CD8-positive, alpha-beta memory T cell (primary cell): Measurements from ENCODE around the gene PRKD1. TPM values are rescaled to one million over a fixed set of nuclear protein-coding genes. Genes with fewer than 3 reads are reported as not detected.

Experiments
- CTCF ChIA-PET: fragments of 350-600 bp; sonication (Branson Sonifier 250); formaldehyde crosslinking; loops from one replicate; lab custom pipeline; 2021; ENCODE audit warnings: antibody characterized with exemption; lab: Charles Lee
- POLR2A ChIA-PET: fragments of 350-600 bp; sonication (Branson Sonifier 250); formaldehyde crosslinking; loops from one replicate; lab custom pipeline; 2021; ENCODE audit warnings: antibody characterized with exemption; lab: Charles Lee
- DNase-seq, 5 donors: peaks; one replicate each; pipeline versions ENCODE4 v3.0.0 to v3.0.0-alpha.2; 2020 to 2022; ENCODE audit warnings: mixed read lengths in 1 of 5
- H3K27ac ChIP-seq: one replicate; pipeline ENCODE4 v1.7.0; 2013; ENCODE audit warnings: low read depth, mild to moderate bottlenecking, low read length, moderate library complexity
- H3K27me3 ChIP-seq: 2 replicates; pipeline ENCODE4 v1.7.0; 2013; ENCODE audit warnings: low read length, mild to moderate bottlenecking; ENCODE audit not compliant: insufficient read depth, poor library complexity, severe bottlenecking
- H3K36me3 ChIP-seq: 2 replicates; pipeline ENCODE4 v1.7.0; 2013; ENCODE audit warnings: mild to moderate bottlenecking, low read length, moderate library complexity; ENCODE audit not compliant: insufficient read depth
- H3K4me1 ChIP-seq: 2 replicates; pipeline ENCODE4 v1.7.0; 2013; ENCODE audit warnings: mild to moderate bottlenecking, low read length, moderate library complexity; ENCODE audit not compliant: insufficient read depth
- H3K4me3 ChIP-seq: 2 replicates; pipeline ENCODE4 v1.7.0; 2013; ENCODE audit warnings: mild to moderate bottlenecking, low read length
- H3K9me3 ChIP-seq: 2 replicates; pipeline ENCODE4 v1.7.0; 2013; ENCODE audit warnings: mild to moderate bottlenecking, low read length
- H3K27ac Mint-ChIP-seq, 8 donors: one replicate each; pipeline ENCODE4 v1.8.0; 2020 to 2021; ENCODE audit warnings: mixed read lengths in 8 of 8, mild to moderate bottlenecking in 6 of 8, inconsistent platforms in 3 of 8, moderate library complexity in 3 of 8
- H3K27me3 Mint-ChIP-seq, 2 donors: one replicate each; pipeline ENCODE4 v1.8.0; 2020 to 2021; ENCODE audit warnings: mixed read lengths in 2 of 2, mild to moderate bottlenecking in 1 of 2, moderate library complexity in 1 of 2
- H3K36me3 Mint-ChIP-seq, 3 donors: one replicate each; pipeline ENCODE4 v1.8.0; 2020 to 2021; ENCODE audit warnings: mixed read lengths in 3 of 3, inconsistent platforms in 1 of 3, mild to moderate bottlenecking in 1 of 3
- H3K4me1 Mint-ChIP-seq, 3 donors: one replicate each; pipeline ENCODE4 v1.8.0; 2020 to 2021; ENCODE audit warnings: mixed read lengths in 3 of 3, inconsistent platforms in 1 of 3, mild to moderate bottlenecking in 1 of 3
- H3K4me3 Mint-ChIP-seq, 7 donors: one replicate each; pipeline ENCODE4 v1.8.0; 2020 to 2021; ENCODE audit warnings: mixed read lengths in 7 of 7, mild to moderate bottlenecking in 6 of 7, moderate library complexity in 4 of 7, inconsistent platforms in 2 of 7
- H3K9me3 Mint-ChIP-seq, 5 donors: one replicate each; pipeline ENCODE4 v1.8.0; 2020 to 2022; ENCODE audit warnings: mixed read lengths in 5 of 5, mild to moderate bottlenecking in 3 of 5, moderate library complexity in 2 of 5, inconsistent platforms in 1 of 5
- polyA plus RNA-seq: library from polyadenylated mRNA; unstranded; fragments of 300-500 nt; fragmentation: Illumina TruSeq; gene quantifications from one replicate; pipeline ENCODE4 v1.2.3, GENCODE V29; 2021
- total RNA-seq, 2 experiments: library from RNA; stranded (reverse); gene quantifications; one replicate each; pipeline ENCODE4 v1.2.3, GENCODE V29; 2021

PRKD1 gene
- total and polyA plus RNA-seq, 3 experiments from 2014 or later = not detected

- Mint-ChIP-seq H3K4me1 (no peaks in the 10 kb centered on the region), H3K9me3 (peaks cover 1 to 12% (median 3%) of the 10 kb centered on the region in 5 donors), H3K36me3 (no peaks in the 10 kb centered on the region), H3K27me3 (no peaks in the 10 kb centered on the region), H3K4me3 (no peak overlapping the region), H3K27ac (no peak overlapping the region)
- no peaks in the 10 kb centered on the region for H3K36me3 ChIP-seq
- no peak overlapping the region for H3K4me3 ChIP-seq
- no peak overlapping the region for H3K27ac ChIP-seq
- ChIA-PET CTCF (no interaction called here), POLR2A (no interaction called here)
- DNase-seq = no peak
- no peaks in the 10 kb centered on the region for H3K27me3 ChIP-seq
- no peaks in the 10 kb centered on the region for H3K4me1 ChIP-seq
- no peaks in the 10 kb centered on the region for H3K9me3 ChIP-seq
These were observed 14.1 kb downstream of the PRKD1 start for GRCh38 chr14:29913566-29913965.

- Mint-ChIP-seq H3K4me1 (no peaks in the 10 kb centered on the region), H3K27ac (no peak overlapping the region), H3K9me3 (peaks cover 2 to 15% (median 5%) of the 10 kb centered on the region in 5 donors), H3K4me3 (no peak overlapping the region), H3K36me3 (no peaks in the 10 kb centered on the region), H3K27me3 (no peaks in the 10 kb centered on the region)
- no peaks in the 10 kb centered on the region for H3K4me1 ChIP-seq
- H3K36me3 ChIP-seq = no peaks in the 10 kb centered on the region
- DNase-seq = no peak
- ChIA-PET POLR2A (no interaction called here), CTCF (no interaction called here)
- H3K4me3 ChIP-seq = no peak overlapping the region
- H3K27me3 ChIP-seq = no peaks in the 10 kb centered on the region
- H3K27ac ChIP-seq = no peak overlapping the region
- H3K9me3 ChIP-seq = no peaks in the 10 kb centered on the region
These were observed 15.8 kb downstream of the PRKD1 start for GRCh38 chr14:29911810-29912209.

- no peak for DNase-seq
- no peak overlapping the region for H3K4me3 Mint-ChIP-seq
- no peaks in the 10 kb centered on the region for H3K27me3 ChIP-seq
- H3K9me3 Mint-ChIP-seq = peaks cover 0 to 19% (median 5%) of the 10 kb centered on the region in 5 donors
- H3K27ac Mint-ChIP-seq = no peak overlapping the region
- no peak overlapping the region for H3K27ac ChIP-seq
- no peaks in the 10 kb centered on the region for H3K36me3 ChIP-seq
- H3K4me3 ChIP-seq = no peak overlapping the region
- H3K4me1 ChIP-seq = no peaks in the 10 kb centered on the region
- CTCF ChIA-PET = no interaction called here
- no peaks in the 10 kb centered on the region for H3K9me3 ChIP-seq
- no peaks in the 10 kb centered on the region for H3K36me3 Mint-ChIP-seq
- H3K27me3 Mint-ChIP-seq = no peaks in the 10 kb centered on the region
- POLR2A ChIA-PET = no interaction called here
- H3K4me1 Mint-ChIP-seq = no peaks in the 10 kb centered on the region
These were observed 18.7 kb downstream of the PRKD1 start for GRCh38 chr14:29908652-29909577.

DNA sequence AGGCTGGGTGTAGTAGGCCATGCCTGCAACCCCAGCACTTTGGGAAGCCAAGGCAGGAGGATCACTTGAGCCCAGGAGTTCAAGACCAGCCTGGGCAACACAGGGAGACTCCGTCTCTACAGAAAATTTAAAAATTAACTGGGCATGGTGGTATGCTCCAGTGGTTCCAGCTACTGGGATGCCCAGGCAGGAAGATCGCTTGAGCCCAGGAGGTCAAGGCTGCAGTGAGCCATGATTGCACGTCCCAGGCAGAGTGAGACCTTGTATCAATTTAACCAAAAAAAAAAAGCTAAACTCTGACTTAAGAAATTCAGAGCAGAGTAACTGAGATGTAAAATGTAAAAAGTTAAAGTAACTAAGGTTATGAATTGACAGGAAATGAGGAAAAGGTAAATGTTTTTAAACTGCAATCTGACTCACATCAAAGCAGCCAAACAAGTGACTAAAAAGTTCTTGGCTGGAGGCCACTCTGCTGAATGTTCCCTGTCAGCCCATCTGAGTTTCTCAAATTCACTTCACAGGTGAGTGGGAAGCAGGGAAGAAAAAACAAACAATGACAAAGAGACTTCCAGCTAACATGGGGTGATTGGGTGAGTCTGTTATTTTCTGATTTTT, 21.3 kb downstream of the PRKD1 start:
- Mint-ChIP-seq H3K27ac (no peak overlapping the region), H3K9me3 (peaks cover 0 to 19% (median 8%) of the 10 kb centered on the region in 5 donors), H3K4me3 (no peak overlapping the region), H3K4me1 (no peaks in the 10 kb centered on the region), H3K27me3 (no peaks in the 10 kb centered on the region), H3K36me3 (no peaks in the 10 kb centered on the region)
- DNase-seq = no peak
- Histone ChIP-seq H3K4me3 (no peak overlapping the region), H3K9me3 (no peaks in the 10 kb centered on the region), H3K27ac (no peak overlapping the region), H3K27me3 (no peaks in the 10 kb centered on the region), H3K36me3 (no peaks in the 10 kb centered on the region), H3K4me1 (no peaks in the 10 kb centered on the region)
- ChIA-PET CTCF (no interaction called here), POLR2A (interaction anchor here (0.5 kb wide), 1 partner anchor 12 kb away, joined by 3 read pairs; no protein-coding TSS in a partner anchor)

DNA sequence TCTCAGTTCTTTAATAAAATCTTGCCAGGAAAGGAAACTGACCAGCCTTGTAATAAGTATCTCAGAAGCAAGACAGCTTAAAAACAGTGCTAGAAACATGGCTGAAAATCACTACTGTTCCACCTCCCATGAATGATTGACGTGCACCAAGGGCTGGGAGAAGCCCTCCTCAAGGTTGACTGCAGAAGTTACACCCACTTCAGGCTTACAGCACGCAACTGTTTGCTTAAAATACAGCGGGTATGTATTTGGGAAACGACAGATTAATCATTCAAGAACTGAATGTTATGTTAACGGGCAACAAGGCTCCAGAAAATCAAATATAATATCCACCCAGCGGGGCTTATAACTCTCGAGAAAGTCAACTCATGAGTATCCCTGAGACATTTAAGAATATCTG, 22.1 kb downstream of the PRKD1 start:
- H3K4me3 ChIP-seq = no peak overlapping the region
- Mint-ChIP-seq H3K27me3 (no peaks in the 10 kb centered on the region), H3K36me3 (no peaks in the 10 kb centered on the region), H3K27ac (no peak overlapping the region), H3K4me3 (no peak overlapping the region), H3K9me3 (peaks cover 0 to 16% (median 8%) of the 10 kb centered on the region in 5 donors), H3K4me1 (no peaks in the 10 kb centered on the region)
- H3K9me3 ChIP-seq = no peaks in the 10 kb centered on the region
- no peak for DNase-seq
- no peaks in the 10 kb centered on the region for H3K36me3 ChIP-seq
- no peaks in the 10 kb centered on the region for H3K4me1 ChIP-seq
- CTCF ChIA-PET = no interaction called here
- no peaks in the 10 kb centered on the region for H3K27me3 ChIP-seq
- H3K27ac ChIP-seq = no peak overlapping the region
- POLR2A ChIA-PET = no interaction called here

DNA sequence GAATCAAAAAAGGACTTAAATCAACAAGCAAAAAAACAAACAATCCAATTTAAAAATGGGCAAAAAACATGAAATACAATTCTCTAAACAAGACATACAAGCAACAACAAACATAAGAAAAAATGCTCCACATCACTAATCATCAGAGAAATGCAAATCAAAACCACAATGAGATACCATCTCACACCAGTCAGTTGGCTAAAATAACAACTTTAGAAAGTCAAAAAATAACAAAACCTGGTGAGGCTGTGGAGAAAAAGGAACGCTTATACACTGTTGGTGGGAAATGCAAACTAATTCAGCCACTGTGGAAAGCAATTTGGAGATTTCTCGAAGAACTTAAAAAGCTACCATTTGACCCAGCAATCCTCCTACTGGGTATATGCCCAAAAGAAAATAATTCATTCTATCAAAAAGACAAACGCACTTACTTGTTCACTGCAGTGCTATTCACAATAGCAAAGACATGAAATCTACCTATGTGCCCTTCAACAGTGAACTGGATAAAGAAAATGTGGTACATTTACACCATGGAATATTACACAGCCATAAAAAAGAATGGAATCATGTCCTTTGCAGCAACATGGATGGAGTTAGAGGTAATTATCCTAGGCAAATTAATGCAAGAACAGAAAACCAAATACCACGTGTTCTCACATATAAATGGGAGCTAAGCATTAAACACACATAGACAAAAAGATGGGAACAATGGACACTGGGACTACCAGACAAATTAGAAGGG, 26.9 kb downstream of the PRKD1 start:
- Histone ChIP-seq H3K36me3 (no peaks in the 10 kb centered on the region), H3K27me3 (no peaks in the 10 kb centered on the region), H3K4me3 (no peak overlapping the region), H3K4me1 (no peaks in the 10 kb centered on the region), H3K9me3 (no peaks in the 10 kb centered on the region), H3K27ac (no peak overlapping the region)
- POLR2A ChIA-PET = no interaction called here
- peaks cover 3 to 7% (median 3%) of the 10 kb centered on the region in 5 donors for H3K9me3 Mint-ChIP-seq
- no peak overlapping the region for H3K27ac Mint-ChIP-seq
- no peaks in the 10 kb centered on the region for H3K36me3 Mint-ChIP-seq
- CTCF ChIA-PET = no interaction called here
- H3K27me3 Mint-ChIP-seq = no peaks in the 10 kb centered on the region
- no peak for DNase-seq
- H3K4me3 Mint-ChIP-seq = no peak overlapping the region
- H3K4me1 Mint-ChIP-seq = no peaks in the 10 kb centered on the region

DNA sequence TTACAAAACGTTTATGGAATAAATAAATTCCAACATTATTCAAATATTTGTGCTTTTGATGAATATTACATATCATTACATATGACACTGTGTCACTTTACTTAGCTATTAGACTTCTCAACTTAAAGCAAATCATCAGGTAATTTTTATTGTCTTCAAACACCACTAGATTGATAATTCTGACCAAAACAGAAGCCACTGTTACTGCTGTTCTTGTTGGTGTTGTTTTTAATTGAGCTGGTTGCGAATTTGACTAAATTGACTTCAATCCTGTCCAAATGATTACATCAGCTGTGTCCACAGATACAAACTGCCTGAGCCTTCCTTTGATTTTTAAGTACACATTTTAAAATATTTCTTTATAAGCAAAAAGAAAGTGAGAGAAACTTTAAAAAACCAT, 29.2 kb downstream of the PRKD1 start:
- no peaks in the 10 kb centered on the region for H3K27me3 Mint-ChIP-seq
- ChIA-PET CTCF (no interaction called here), POLR2A (no interaction called here)
- no peaks in the 10 kb centered on the region for H3K9me3 ChIP-seq
- no peak overlapping the region for H3K4me3 Mint-ChIP-seq
- H3K9me3 Mint-ChIP-seq = peaks cover 0 to 11% (median 5%) of the 10 kb centered on the region in 5 donors
- DNase-seq = no peak
- H3K36me3 ChIP-seq = no peaks in the 10 kb centered on the region
- H3K27me3 ChIP-seq = no peaks in the 10 kb centered on the region
- H3K27ac Mint-ChIP-seq = no peak overlapping the region
- no peak overlapping the region for H3K4me3 ChIP-seq
- no peaks in the 10 kb centered on the region for H3K4me1 ChIP-seq
- H3K4me1 Mint-ChIP-seq = no peaks in the 10 kb centered on the region
- H3K36me3 Mint-ChIP-seq = no peaks in the 10 kb centered on the region
- H3K27ac ChIP-seq = no peak overlapping the region

- DNase-seq = no peak
- CTCF ChIA-PET = no interaction called here
- no peak overlapping the region for H3K27ac Mint-ChIP-seq
- H3K4me1 Mint-ChIP-seq = no peaks in the 10 kb centered on the region
- Histone ChIP-seq H3K27me3 (no peaks in the 10 kb centered on the region), H3K9me3 (no peaks in the 10 kb centered on the region), H3K4me1 (no peaks in the 10 kb centered on the region), H3K36me3 (no peaks in the 10 kb centered on the region), H3K4me3 (no peak overlapping the region), H3K27ac (no peak overlapping the region)
- peaks cover 0 to 11% (median 4%) of the 10 kb centered on the region in 5 donors for H3K9me3 Mint-ChIP-seq
- H3K36me3 Mint-ChIP-seq = no peaks in the 10 kb centered on the region
- POLR2A ChIA-PET = no interaction called here
- H3K27me3 Mint-ChIP-seq = no peaks in the 10 kb centered on the region
- no peak overlapping the region for H3K4me3 Mint-ChIP-seq
These were observed 30.5 kb downstream of the PRKD1 start for GRCh38 chr14:29897181-29897580.
